Measurements from ENCODE around the gene COQ2.

- TF ChIP-seq CTCF (conservative IDR thresholded peaks at IDR 0.05 in 1 of 2, IDR thresholded peaks at IDR 0.05 in 1 of 2; ENCODE audit: low read depth in 1 of 2, low read length in 2 of 2) (no peak), EZH2 (IDR thresholded peaks at IDR 0.05; ENCODE audit: low read length, missing control alignments) (no peak)
These were observed 26.8 kb downstream of the COQ2 start for GRCh38 chr4:83257811-83258210.
